Heart left ventricle (tissue), 16 donors: ENCODE data around the gene MRTFA. TPM values are rescaled to one million over a fixed set of nuclear protein-coding genes. Genes with fewer than 3 reads are reported as not detected.
A peak's percentile ranks its signal among the peaks of the same experiment; 100 is the strongest.

Experiments used
- ATAC-seq, 4 donors: fragments of 200-7000 bp; cut with Tn5 transposase; one replicate each; pipeline ENCODE4 v1.9.1; 2020 to 2022; ENCODE audit warnings: moderate library complexity in 4 of 4, mild to moderate bottlenecking in 3 of 4, moderate number of reproducible peaks in 1 of 4
- DNase-seq, 5 donors: peaks; one replicate each; pipeline ENCODE4 v3.0.0-alpha.2; 2020
- H3K27ac ChIP-seq, 12 donors: fragments of 200-600 bp; sonication (generic) in 4 of 12; one replicate each; pipeline versions ENCODE4 v1.5.0 to v1.8.0; 2016 to 2022; ENCODE audit warnings: mild to moderate bottlenecking in 2 of 12
- H3K27me3 ChIP-seq, 9 donors: fragments of 200-600 bp; sonication (generic) in 2 of 9; one replicate each; pipeline versions ENCODE4 v1.5.1 to v1.8.0; 2016 to 2022; ENCODE audit warnings: mild to moderate bottlenecking in 3 of 9
- H3K36me3 ChIP-seq, 9 donors: fragments of 200-600 bp; sonication (generic) in 2 of 9; one replicate each; pipeline versions ENCODE4 v1.5.0 to v1.8.0; 2018 to 2022; ENCODE audit warnings: mild to moderate bottlenecking in 2 of 9
- H3K4me1 ChIP-seq, 12 donors: fragments of 200-600 bp; sonication (generic) in 4 of 12; one replicate each; pipeline versions ENCODE4 v1.5.0 to v1.8.0; 2016 to 2022; ENCODE audit warnings: mild to moderate bottlenecking in 3 of 12
- H3K4me3 ChIP-seq, 12 donors: fragments of 200-600 bp; sonication (generic) in 4 of 12; one replicate each; pipeline versions ENCODE4 v1.5.0 to v1.8.0; 2017 to 2022; ENCODE audit warnings: mild to moderate bottlenecking in 9 of 12, moderate library complexity in 4 of 12
- H3K9me3 ChIP-seq, 12 donors: fragments of 200-600 bp; sonication (generic) in 4 of 12; one replicate each; pipeline versions ENCODE4 v1.5.0 to v1.8.0; 2016 to 2022; ENCODE audit warnings: mild to moderate bottlenecking in 1 of 12
- CTCF ChIP-seq, 12 donors: fragments of 200-600 bp; sonication (generic) in 4 of 12; IDR thresholded peaks; one replicate each; pipeline versions ENCODE4 v1.5.0 to v1.8.0; 2018 to 2022; ENCODE audit warnings: antibody characterized with exemption in 12 of 12, mild to moderate bottlenecking in 5 of 12
- POLR2A ChIP-seq, 2 donors: fragments of 450-650 bp; IDR thresholded peaks; one replicate each; pipeline ENCODE4 v1.6.1; 2017; ENCODE audit warnings: antibody characterized with exemption in 2 of 2, mild to moderate bottlenecking in 2 of 2, moderate library complexity in 2 of 2
- WGBS, 4 donors: extraction: QIAGEN DNeasy Blood & Tissue Kit in 2 of 4; methylation state at CpG; one replicate each; pipeline versions ENCODE4 v1.1.5 to v1.1.7; 2013 to 2018; 5-methylcytosine and 5-hydroxymethylcytosine counted together
- intact Hi-C, 10 donors: fragments of 100-400 bp; cut with DNase I; formaldehyde crosslinking; loops; one replicate each; pipeline versions ENCODE4 v1.11.1 to v1.14.2; 2022
- polyA plus RNA-seq, 2 donors: library from polyadenylated mRNA; stranded (reverse); fragments of 200-250 nt; gene quantifications; one replicate each; pipeline ENCODE4 v1.2.3, GENCODE V29; 2013
- total RNA-seq, 9 donors: library from RNA; depleted of rRNA in 2 of 9; stranded (reverse); fragments of >200 nt in 2 of 9; fragmentation: NEBNext Ultra II Directional in 3 of 9; extraction: Animal tissue kit (Norgen Biotek cat#: 25700) in 3 of 9; gene quantifications; one replicate each; pipeline versions ENCODE4 v1.1.0 to v1.2.4, GENCODE V29; 2016 to 2023
- donor health status: ischemic (EF 13 %, LVEDD 7.1; RV severe dilation, severe dysfunction).
- donor health status: healthy with polysubstance abuse.
- donor health status: DM: no; HTN: yes; CAD: no.
- donor health status: DM: no; HTN: no; CAD: no.
- donor health status: ischemic (EF 25% LVEDD 6.9; RV normal size, moderate dysfunction).
- donor health status: ischemic (EF 25% LVEDD 5.7; RV mildly dilated, moderate dysfunction).
- donor health status: healthy.
- donor health status: DM: yes; HTN: yes; CAD: no.
- donor health status: ischemic (EF 35%, LVEDD 5.7; RV mildly dilated, moderate dysfunction).
- donor health status: nonischemic (EF 11% LVEDD 7.7; RV severe dilation, severe dysfunction).
- donor health status: DM: yes; HTN: yes; CAD: no.
- donor health status: PGD.
- donor health status: ischemic (EF 29% LVEDD 5.4; RV normal size, mild dysfunction).
- donor health status: nonischemic (EF 23%, LVEDD 6.1; RV moderate dilation, normal function).

The MRTFA gene
- total and polyA plus RNA-seq, 11 donors = 14.0 to 52.6 (median 26.9) TPM

DNA sequence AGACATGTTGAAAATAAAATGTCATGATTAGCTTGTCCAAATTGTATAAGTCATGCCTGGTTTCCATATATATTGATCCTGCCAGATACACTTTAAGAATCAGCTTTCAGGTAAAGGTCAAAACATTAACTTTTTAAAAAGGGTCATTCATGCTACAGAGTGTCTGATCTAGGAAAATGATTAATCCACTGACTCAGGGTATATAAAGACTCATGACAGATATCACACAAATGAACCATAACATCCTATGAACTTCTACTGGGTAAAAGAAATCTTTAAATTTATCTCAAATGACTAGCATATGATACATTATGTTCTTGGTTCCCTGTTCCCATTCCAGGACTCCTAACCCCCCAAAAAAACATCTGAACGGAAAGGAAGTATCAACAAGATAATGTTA is 11.7 kb downstream of the MRTFA start:
- no peak overlapping the region for H3K4me3 ChIP-seq
- TF ChIP-seq POLR2A (IDR thresholded peaks at IDR 0.05) = no peak
- no peak for TF ChIP-seq CTCF (IDR thresholded peaks at IDR 0.05)
- WGBS, 4 donors = 74 to 90% (median 77%) methylated on average over 1 of the region's 1 CpG
- peaks cover 0 to 27% (median 6%) of the 10 kb centered on the region in 12 donors for H3K9me3 ChIP-seq
- H3K27ac ChIP-seq = peak overlapping the region in 6 of 12 donors; percentile 6 to 52 (median 43)
- DNase-seq (no peak), ATAC-seq (no peak)
- H3K36me3 ChIP-seq = no peaks in the 10 kb centered on the region
- H3K4me1 ChIP-seq = peaks cover 0 to 51% (median 21%) of the 10 kb centered on the region in 12 donors
- H3K27me3 ChIP-seq = no peaks in the 10 kb centered on the region
- intact Hi-C loops = loop anchor here in 1 of 10 donors (5.0 kb wide), 1 partner anchor 32 kb away; no protein-coding TSS in a partner anchor

DNA sequence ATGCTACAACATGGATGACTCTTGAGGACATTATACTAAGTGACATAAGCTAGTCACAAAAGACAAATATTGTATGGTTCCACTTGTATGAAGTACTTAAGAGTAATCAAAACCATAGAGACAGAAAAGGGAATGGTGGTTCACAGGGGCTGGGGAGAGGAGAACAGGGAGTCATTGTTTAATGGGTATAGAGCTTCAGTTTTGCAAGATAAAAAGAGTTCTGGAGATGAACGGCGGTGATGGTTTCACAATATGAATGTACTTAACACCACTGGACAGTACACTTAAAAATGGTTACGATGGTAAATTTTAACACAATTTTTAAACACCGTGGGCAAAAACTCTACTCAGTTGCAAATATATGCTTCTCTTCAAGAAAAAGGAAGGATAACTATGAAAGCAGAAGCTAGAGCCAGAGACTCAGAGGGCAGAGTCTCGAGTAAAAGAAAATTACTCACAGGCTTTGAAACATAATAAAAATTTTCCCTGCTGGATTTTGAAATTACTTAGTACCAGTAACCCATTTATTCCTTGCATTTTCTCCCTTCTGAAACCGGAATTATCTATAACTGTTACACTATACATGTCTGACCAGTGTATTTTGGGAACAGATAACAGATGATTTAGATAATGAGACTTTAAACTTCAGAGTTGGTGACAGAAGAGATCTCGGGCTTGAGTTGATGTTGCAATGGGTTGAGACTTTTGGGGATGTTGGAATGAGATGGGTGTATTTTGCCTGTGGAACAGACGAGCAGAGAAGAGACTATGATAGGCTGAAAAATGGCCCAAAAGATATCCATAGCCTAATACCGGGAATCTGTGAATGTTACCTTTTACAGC is 15.0 kb downstream of the MRTFA start:
- intact Hi-C loops = no loop called here
- Histone ChIP-seq H3K9me3 (peaks cover 0 to 27% (median 6%) of the 10 kb centered on the region in 12 donors), H3K27ac (peak overlapping the region in 1 of 12 donors; percentile 71), H3K36me3 (no peaks in the 10 kb centered on the region), H3K27me3 (no peaks in the 10 kb centered on the region), H3K4me3 (no peak overlapping the region), H3K4me1 (peaks cover 0 to 35% (median 10%) of the 10 kb centered on the region in 12 donors)
- no peak for ATAC-seq
- WGBS, 4 donors = 89 to 93% (median 91%) methylated on average over 9 of the region's 9 CpGs
- no peak for TF ChIP-seq CTCF (IDR thresholded peaks at IDR 0.05)
- no peak for TF ChIP-seq POLR2A (IDR thresholded peaks at IDR 0.05)
- DNase-seq = no peak

DNA sequence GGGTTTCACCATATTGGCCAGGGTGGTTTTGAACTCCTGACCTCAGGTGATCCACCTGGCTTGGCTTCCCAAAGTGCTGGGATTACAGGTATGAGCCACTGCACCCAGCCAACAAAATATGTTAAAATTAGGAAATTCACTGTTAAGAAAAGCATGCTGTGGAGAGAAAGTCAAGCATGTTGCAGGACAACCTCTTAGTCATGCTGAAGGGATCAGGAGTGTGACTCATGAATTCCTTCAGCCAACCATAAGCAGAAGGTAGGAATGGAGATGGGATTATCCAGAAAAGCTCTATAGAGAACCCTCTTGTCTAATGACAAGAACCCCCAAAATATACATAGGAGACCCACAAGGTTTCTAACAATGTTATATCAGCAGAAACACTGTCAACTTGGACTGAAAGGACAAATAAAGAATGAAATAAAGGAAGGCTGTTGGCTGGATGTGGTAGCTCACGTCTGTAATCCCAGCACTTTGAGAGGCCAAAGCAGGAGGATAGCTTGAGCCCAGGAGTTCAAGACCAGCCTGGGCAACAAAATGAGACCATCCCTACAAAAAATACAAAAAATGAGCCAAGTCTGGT is 16.0 kb downstream of the MRTFA start:
- 89 to 96% (median 95%) methylated on average over 1 of the region's 1 CpG for WGBS, 4 donors
- Histone ChIP-seq H3K27ac (peak overlapping the region in 1 of 12 donors; percentile 71), H3K4me3 (no peak overlapping the region), H3K36me3 (no peaks in the 10 kb centered on the region), H3K4me1 (peaks cover 0 to 36% (median 10%) of the 10 kb centered on the region in 12 donors), H3K27me3 (no peaks in the 10 kb centered on the region), H3K9me3 (peaks cover 0 to 27% (median 6%) of the 10 kb centered on the region in 12 donors)
- no peak for TF ChIP-seq CTCF (IDR thresholded peaks at IDR 0.05)
- intact Hi-C loops = no loop called here
- ATAC-seq = no peak
- DNase-seq = no peak

- intact Hi-C loops = no loop called here
- 60 to 68% (median 64%) methylated on average over 5 of the region's 5 CpGs for WGBS, 4 donors
- TF ChIP-seq CTCF (IDR thresholded peaks at IDR 0.05) (no peak), POLR2A (IDR thresholded peaks at IDR 0.05) (no peak)
Observed at GRCh38 chr22:40618400-40618799, 18.1 kb downstream of the MRTFA start.

More at GRCh38 chr22:40618400-40618799, 18.1 kb downstream of the MRTFA start:
- DNase-seq (no peak), ATAC-seq (peak in 1 of 4 donors; percentile 20)
- Histone ChIP-seq H3K27ac (peak overlapping the region in 1 of 12 donors; percentile 31), H3K27me3 (no peaks in the 10 kb centered on the region), H3K4me1 (peaks cover 0 to 31% (median 3%) of the 10 kb centered on the region in 12 donors), H3K36me3 (no peaks in the 10 kb centered on the region), H3K4me3 (no peak overlapping the region), H3K9me3 (peaks cover 0 to 27% (median 6%) of the 10 kb centered on the region in 12 donors)
